GM21786 (cell line): ENCODE data around the gene B4GALT3.

Experiments used
- ATAC-seq: cut with Tn5 transposase; IDR thresholded peaks from one replicate; pipeline ENCODE4 v1.9.1; 2021; ENCODE audit not compliant: unreplicated experiment

B4GALT3 gene

GRCh38 chr1:161206411-161207140, 29.3 kb upstream of the B4GALT3 start:
- no peak for ATAC-seq

GRCh38 chr1:161201836-161202712, 24.8 kb upstream of the B4GALT3 start, which contains the start of gene NDUFS2:
NDUFS2 (plus strand) TSS chr1:161202367; CDS start chr1:161202386, 19 bp downstream.
- ATAC-seq: peak; percentile 98

- no peak for ATAC-seq
These were observed 23.9 kb upstream of the B4GALT3 start for GRCh38 chr1:161200992-161201835.

- no peak for ATAC-seq
These were observed 23.2 kb upstream of the B4GALT3 start for GRCh38 chr1:161200421-161200991.

DNA sequence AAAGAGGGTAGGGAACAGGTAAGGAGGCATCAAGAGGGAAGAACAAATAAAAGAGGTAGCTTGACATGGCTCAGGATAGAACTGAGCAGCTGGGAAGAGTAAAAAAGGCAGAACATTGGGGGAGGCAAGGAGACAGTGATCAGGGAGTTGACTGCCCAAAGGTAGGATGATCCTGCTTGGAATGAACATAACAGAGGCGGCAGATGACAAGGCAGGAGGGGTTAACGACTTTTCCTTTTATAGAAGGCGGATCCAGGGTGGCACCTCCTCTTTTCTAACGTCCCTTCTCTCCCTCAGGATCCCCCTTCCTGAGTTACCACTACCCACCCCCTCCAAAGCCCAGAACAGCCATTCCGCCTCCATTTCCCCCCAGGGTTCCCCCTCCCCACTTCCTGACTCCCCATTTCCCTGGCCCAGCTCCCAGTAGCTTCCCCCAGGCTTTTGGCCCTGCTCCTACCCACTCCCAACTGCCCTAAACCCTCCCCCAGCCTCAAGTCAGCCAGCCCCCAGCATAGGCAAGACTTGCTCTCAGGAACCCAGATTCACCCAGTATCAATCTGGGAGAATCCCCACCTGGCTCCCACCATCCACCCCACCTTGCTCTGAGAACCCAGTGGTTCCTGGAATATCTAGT, 22.3 kb upstream of the B4GALT3 start:
- no peak for ATAC-seq

- ATAC-seq: no peak
These were observed 21.7 kb upstream of the B4GALT3 start, which contains the start of gene ADAMTS4 for GRCh38 chr1:161198897-161199431. ADAMTS4 (minus strand) TSS chr1:161199054; CDS start chr1:161198627, 427 bp downstream.

DNA sequence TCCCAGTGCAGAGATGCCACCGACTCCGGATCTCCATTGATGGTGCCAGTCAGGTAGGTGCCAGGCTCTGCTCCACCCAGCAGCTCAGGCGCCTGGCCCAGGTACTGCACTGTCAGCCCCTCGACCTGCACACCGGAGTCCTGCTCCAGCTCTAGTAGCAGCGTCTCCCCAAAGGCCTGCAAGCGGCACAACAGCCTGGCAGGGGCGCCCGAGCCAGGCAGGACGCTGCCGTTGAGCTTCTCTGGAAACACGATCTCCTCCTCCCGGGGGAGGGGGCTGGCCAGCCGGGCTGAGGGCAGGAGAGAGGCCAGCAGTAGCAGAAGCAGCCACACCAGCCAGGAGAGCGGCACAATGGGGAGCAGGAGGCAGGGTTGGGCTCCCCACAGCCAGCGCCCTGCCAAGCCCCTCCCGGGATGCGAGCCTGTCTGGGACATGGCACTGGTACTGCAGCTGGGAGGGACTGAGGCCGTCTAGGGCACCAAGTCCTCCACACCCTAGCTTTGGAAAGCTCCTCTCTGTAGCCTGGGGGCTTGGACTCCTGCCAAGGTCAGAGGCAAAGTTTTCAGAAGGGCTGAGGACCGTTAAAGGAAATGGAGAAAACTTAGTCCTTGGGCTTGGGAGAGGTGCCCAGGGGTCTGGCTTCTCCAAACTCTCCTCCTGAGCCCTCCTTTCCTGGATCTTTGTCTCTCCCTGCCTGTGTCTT, 21.0 kb upstream of the B4GALT3 start:
- ATAC-seq: no peak

- no peak for ATAC-seq
These were observed 20.4 kb upstream of the B4GALT3 start for GRCh38 chr1:161197560-161198193.

DNA sequence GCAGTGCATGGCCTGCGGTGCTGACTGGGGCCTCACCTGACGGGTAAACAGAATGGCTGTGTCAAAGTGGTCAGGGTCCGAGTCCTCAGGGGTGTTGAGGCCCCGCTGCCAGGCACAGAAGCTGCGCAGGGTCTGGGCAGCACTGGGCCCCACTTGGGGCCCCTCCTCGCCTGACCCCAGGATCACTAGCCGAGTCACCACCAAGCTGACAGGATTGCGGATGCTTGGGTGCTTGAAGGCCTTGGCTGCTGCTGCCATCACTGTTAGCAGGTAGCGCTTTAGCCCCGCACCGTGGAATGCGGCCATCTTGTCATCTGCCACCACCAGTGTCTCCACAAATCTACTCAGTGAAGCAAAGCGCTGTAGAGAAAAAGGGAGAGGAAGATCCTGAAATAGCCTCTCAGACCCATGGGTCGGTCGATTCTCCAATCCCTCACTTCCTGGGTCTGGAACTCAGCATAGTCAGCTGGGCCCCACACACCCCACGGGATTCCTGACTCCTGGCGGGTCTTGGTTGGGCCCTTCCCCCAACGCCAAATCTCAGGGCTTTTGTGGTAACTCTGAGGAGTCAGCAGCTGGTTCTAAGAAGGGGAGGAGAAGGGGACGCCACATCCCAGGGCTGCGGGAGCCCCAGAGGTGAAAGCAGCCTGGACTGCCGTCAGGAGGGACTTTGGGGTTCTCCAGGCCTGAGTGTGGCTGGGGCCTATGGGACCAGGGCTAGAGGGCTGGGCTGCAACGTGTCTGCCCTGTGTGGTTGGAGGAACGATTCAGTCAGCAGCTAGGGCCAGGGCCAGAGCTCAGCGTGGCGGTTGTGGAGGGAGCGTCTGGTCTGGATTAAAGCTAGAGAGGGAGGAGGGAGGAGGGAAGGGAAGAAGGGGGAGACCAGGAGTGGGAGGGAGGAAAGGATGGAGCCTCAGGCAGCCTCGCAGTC, 19.5 kb upstream of the B4GALT3 start:
- no peak for ATAC-seq

DNA sequence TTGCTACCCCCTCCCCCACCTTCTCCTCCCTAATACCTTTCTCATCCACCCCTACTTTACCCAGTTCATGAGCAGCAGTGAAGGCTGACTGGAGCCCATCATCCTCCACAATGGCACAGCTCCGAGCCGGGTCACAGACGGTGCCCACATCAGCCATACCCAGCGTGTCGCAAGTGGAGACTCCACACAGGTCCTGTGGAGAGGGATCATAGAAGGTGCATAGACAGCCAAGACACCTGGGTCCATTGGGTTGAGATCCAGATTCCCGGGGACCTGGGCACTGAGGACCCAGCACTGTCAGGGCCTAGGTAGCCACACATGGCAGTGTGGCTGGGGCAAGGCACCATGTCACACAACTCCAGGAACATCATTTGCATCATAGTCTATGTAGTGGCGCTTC, 18.8 kb upstream of the B4GALT3 start:
- ATAC-seq: no peak

GRCh38 chr1:161195171-161195570, 17.9 kb upstream of the B4GALT3 start:
- ATAC-seq: peak; percentile 78

DNA sequence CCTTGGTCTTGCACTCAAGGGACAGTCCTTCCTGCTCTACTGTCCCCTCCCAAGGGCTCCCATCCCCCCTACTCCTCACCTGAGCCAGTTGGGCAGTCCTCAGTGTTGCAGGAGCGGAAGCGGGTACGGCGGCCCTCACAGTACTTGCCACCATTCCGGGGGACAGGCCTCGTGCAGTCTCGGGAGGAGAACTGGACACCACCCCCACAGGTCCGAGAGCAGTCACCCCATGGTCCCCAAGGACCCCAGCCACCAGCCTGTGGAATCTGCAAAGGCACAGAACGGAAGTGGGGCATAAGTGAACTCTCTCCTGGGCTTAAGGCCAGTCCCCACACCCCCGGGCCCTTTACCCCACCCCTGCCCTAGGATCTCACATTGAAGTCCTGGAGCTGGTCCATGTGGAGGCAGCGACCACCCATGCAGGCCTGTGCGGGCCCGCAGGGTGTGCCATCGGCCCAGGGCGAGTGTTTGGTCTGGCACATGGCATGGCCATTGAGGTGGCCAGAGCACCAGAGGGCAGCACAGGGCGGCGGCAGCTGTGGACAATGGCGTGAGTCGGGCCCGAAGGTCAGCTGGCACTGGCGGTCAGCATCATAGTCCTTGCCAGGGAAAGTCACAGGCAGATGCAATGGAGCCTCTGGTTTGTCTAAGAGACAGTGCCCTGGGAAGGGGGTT, 16.4 kb upstream of the B4GALT3 start:
- ATAC-seq: no peak

- peak; percentile 59 for ATAC-seq
These were observed 15.5 kb upstream of the B4GALT3 start for GRCh38 chr1:161192476-161193465.

- no peak for ATAC-seq
These were observed 14.7 kb upstream of the B4GALT3 start for GRCh38 chr1:161191971-161192370.

DNA sequence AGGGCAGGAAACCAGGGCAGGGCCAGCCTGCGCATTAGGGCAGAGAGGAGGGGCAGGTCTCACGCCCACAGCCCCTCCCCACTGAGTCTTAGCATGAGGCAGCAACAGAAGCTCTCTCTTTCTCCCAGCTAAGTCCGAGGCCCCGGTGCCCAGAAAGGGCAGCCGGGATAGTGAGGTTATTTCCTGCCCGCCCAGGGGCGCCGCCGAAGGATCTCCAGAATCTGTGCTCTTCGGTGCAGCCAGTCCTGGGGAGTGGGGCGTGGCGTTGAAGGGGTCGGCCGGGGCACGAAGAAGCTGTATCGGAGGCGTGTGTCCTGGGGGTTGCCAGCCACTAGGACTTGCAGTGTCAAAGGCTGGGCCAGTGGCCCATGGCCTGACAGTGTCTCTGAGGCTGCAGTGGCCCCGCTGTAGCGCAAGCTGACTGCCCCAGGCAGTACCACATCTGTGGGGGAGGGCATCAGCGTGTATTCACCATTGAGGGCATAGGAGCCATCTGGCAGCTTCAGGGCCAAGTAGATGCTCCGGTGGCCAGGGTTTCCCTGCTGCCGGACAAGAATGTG, 13.7 kb upstream of the B4GALT3 start:
- no peak for ATAC-seq

GRCh38 chr1:161189036-161189435, 11.7 kb upstream of the B4GALT3 start:
- no peak for ATAC-seq
